ENCODE data around the gene PLAU. TPM values are rescaled to one million over a fixed set of nuclear protein-coding genes. Genes with fewer than 3 reads are reported as not detected.

Gene PLAU
- total RNA-seq, 2 experiments from 2014 or later, result 3.0 to 5.3 TPM

Other genes starting within 250 kb of the PLAU start
- 1 to 10 TPM; 8.1 to 9.3 TPM for gene AGAP5, start 213.0 kb upstream of the PLAU start, total RNA-seq
- 100 to 1,000 TPM; 106 to 108 TPM for gene SEC24C, start 166.8 kb upstream of the PLAU start, total RNA-seq
- gene CHCHD1, start 129.1 kb upstream of the PLAU start, total RNA-seq, result 10 to 100 TPM; 31.4 to 34.6 TPM
- gene ZSWIM8, start 125.5 kb upstream of the PLAU start, total RNA-seq, result 10 to 100 TPM; 88.0 to 92.2 TPM
- gene NDST2, start 99.5 kb upstream of the PLAU start, total RNA-seq, result 10 to 100 TPM; 58.3 to 58.4 TPM
- 10 to 100 TPM; 46.4 to 48.5 TPM for gene CAMK2G, start 36.6 kb upstream of the PLAU start, total RNA-seq
- 10 to 100 TPM; 70.1 to 71.8 TPM for gene VCL, start 87.0 kb downstream of the PLAU start, total RNA-seq
- 10 to 100 TPM; 41.8 to 42.2 TPM for gene AP3M1, start 239.7 kb downstream of the PLAU start, total RNA-seq
- 10 to 100 TPM; 29.3 to 31.8 TPM for gene ADK, start 240.1 kb downstream of the PLAU start, total RNA-seq